Jurkat, Clone E6-1 (cell line): ENCODE data around the gene SH3BP5L.
"Not testable (repeated sequence)": the region's sequence is repeated elsewhere in the genome, so short reads cannot be mapped to it uniquely, and the experiment has no call there.

Experiments
- DNase-seq: peaks from one replicate; pipeline ENCODE4 v3.0.0-alpha.2; 2011; ENCODE audit warnings: low read depth, low spot score
- H3K4me3 ChIP-seq: 2 replicates; pipeline ENCODE4 v1.5.1; 2011; ENCODE audit warnings: mild to moderate bottlenecking, low read length, control low read depth, moderate library complexity

The SH3BP5L gene

GRCh38 chr1:248837045-248837780 is 11.5 kb upstream of the SH3BP5L start:
- no peak for DNase-seq
- peak overlapping the region; percentile 84 for H3K4me3 ChIP-seq

DNA sequence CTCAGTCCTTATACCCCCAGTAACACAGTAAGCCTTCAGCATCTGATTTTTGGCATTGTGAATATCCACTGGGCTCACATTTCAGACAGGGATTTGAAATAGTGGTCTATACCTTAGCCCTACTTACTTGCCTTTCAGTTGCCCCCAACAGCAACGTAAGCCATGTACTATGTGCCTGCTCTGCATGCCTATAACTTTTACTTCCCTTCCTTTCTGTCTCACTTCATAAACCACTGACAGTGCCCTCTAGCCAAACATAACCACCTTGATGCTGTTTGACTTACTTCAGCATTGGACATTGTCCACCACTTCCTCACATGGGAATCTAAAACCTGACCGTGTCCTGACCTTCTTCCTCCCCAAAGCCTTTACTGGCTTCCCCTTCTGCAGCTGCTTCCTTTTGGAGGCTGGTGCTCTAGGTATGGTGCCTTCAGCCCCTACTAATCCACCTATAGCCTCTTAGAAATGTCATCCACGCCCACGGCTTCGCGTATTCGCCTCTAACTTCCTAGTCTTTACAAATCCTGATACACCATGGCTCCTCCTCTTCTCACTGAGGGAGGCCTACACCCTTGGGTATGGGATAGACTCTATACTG is 8.7 kb upstream of the SH3BP5L start:
- H3K4me3 ChIP-seq: no peak overlapping the region
- no peak for DNase-seq

- no peak overlapping the region for H3K4me3 ChIP-seq
- no peak for DNase-seq
Observed at GRCh38 chr1:248831842-248832241, 6.1 kb upstream of the SH3BP5L start.

DNA sequence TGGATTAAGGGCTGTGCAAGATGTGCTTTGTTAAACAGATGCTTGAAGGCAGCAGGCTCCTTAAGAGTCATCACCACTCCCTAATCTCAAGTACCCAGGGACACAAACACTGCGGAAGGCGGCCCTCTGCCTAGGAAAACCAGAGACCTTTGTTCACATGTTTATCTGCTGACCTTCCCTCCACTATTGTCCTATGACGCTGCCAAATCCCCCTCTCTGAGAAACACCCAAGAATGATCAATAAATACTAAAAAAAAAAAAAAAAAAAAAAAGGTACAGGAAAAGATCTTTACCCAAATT is 5.0 kb upstream of the SH3BP5L start:
- H3K4me3 ChIP-seq, DNase-seq: not testable (repeated sequence)

DNA sequence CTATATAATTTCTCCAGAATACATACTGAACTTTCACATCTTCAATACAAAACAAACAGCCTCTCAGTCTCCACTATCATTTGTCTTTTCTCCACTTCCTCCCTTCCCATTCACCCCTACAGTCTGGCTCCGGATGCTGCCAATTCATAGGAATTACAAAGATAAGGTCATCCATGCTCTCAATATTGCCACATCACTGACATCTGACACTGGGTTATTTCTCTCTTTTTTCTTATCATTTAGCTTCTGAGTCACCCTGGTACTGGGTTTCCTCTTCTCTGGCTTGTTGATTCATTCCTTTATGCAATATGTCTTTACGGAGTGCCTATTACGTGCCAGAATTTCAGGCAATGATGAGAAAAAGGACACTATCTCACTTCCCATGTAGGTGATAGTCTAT is 3.1 kb upstream of the SH3BP5L start:
- no peak for DNase-seq
- H3K4me3 ChIP-seq: no peak overlapping the region

- no peak for DNase-seq
- peak overlapping the region; percentile 87 for H3K4me3 ChIP-seq
Observed at GRCh38 chr1:248825573-248825908, 174 bp downstream of the SH3BP5L start.

DNA sequence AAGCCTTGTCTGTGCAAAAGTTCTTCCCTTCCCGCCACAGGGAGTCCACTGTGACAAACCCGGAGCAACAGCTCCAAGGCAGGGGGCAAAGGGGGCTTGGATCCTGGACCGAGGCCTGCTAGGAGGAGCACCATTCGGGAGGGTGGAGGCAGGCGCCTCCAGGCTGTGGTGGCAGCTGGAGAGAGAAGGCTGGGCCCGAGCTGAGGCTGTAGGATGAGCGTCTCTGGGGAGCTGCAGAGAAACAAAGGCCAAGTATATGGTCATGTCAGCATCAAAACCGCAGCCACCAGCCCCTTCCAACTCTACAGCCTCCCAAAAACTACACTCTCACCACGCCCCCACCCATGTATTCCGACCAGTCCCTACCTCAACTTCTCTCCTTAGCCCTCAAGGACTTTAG is 579 bp downstream of the SH3BP5L start:
- DNase-seq: no peak
- peak overlapping the region; percentile 87 for H3K4me3 ChIP-seq

DNA sequence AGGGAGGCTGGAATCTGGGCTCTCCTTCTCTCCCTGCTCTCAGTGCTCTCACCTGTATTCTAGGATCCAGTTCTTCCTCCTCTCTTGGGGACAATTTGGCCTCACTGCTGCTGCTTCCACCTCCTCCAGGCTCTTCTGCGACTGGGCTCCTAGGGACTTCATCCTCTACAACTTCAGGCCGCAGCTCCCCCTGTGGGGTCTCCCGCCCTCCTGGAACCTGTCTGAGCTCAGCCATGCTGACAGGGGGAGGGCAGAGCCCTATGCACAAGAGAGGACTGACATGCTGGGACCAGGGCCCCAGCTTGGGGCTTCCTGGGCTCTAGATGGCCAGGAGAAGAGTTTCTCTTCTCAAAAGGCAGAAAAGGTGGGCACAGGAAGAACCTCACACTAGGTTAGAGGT is 1.0 kb downstream of the SH3BP5L start:
- no peak for DNase-seq
- peak overlapping the region; percentile 87 for H3K4me3 ChIP-seq

DNA sequence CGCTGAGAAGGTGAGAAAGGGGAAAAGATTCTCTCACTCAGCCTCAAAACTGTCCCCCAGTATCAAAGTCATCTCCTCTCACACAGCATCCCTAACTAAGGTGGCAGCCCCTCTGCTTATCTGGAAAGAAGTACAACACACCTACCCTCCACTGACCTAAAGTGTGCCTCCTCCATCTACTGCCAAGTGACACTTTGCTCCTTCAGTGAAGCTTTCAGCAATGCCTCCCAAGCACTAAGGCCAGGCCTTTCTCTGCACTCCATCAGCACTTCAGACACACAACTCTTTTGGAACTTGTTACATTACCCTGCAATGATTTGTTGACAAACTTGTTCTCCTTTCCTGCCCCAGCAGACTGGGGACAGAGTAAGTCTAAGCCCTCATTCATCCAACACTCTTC is 1.4 kb downstream of the SH3BP5L start:
- no peak overlapping the region for H3K4me3 ChIP-seq
- no peak for DNase-seq

GRCh38 chr1:248823517-248824001 is 2.2 kb downstream of the SH3BP5L start:
- no peak overlapping the region for H3K4me3 ChIP-seq
- no peak for DNase-seq

GRCh38 chr1:248822148-248823032 is 3.3 kb downstream of the SH3BP5L start:
- no peak for DNase-seq
- H3K4me3 ChIP-seq: no peak overlapping the region

DNA sequence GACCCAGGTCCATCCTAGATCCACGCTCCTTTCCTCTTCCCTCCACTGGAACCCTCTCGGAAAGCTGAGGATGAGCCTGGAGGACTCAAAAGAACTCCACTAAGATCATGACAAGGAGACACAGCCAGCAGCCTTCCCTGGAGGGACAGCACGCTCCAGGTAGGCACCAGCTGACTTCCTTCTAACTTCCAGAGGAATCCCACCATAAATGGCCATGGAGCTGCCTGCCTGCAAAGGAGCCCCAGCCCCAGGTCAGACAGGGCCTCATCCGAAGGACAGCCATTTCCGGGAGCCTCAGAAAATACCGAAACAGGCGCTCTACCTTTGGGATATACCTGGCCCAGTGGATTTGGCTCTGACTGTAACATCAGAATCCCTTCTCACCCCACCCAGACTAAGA is 4.1 kb downstream of the SH3BP5L start:
- H3K4me3 ChIP-seq: no peak overlapping the region

DNA sequence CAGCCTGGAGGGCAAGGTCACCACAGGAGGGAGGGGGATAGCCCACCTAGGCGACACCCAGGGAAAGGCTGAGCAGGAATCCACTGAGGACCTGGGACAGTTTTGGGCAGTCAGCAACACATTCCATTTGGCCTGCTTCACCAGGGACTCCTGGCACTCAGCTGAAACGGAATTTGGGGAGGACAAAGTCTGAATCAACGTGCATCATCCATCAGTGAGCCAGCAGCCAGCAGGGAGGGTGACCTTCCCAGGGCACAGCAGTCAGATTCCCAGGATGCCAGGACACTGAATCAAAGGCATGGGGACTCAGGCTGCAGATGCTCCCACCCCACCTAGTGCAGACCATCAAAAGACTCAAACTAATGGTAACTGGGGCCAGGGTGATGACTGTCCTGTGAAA is 4.6 kb downstream of the SH3BP5L start:
- no peak for DNase-seq
- H3K4me3 ChIP-seq: no peak overlapping the region

More for the DNA sequence above, 4.1 kb downstream of the SH3BP5L start:
- no peak for DNase-seq

DNA sequence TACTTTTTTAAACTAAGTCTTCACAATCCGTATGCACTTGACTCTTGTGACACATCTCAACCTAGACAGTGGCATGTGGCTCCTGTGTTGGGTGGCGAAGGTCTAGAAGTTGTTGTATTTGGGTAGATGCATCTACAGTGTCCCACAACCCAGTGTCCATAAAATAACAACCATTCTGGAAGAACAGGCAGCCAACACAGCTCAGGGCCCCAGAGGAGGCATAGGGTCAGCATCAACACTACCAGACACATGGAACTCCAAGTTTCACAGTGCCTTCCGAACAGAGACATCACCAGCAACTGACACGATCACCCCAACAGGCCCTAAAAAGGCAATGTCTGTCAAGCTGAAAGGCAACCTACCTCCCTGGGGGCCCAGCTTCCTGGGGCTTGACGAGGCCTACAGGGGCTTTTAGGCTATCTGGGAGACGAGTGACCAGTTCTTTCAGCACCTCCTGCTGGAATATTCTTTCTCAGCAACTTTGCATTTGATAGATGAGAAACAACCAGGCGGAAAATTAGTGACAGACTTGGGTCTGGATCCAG is 5.6 kb downstream of the SH3BP5L start:
- DNase-seq: no peak

GRCh38 chr1:248818505-248819374 is 7.0 kb downstream of the SH3BP5L start:
- H3K4me3 ChIP-seq: no peak overlapping the region
- DNase-seq: no peak

More for the DNA sequence above, 5.6 kb downstream of the SH3BP5L start:
- H3K4me3 ChIP-seq: no peak overlapping the region

DNA sequence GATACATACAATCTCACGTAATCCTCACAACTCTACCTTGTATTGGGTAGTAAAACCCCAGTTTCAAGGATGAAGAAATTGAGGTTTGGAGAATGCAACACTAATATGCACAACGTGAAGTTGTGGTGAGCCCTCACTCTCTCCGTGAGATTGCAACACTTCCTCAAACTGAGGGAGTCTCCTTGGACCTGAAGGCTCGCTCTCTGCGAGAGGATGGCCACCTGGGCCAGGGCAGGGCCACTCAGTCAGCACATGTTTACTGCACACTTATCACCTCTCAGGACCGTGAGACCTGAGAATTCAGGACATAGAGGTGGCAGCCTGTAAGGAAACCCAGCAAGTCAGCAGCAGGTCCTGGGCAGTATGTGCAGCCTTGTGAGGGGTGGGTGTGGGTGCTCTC is 8.7 kb downstream of the SH3BP5L start:
- no peak for DNase-seq
- H3K4me3 ChIP-seq: no peak overlapping the region

DNA sequence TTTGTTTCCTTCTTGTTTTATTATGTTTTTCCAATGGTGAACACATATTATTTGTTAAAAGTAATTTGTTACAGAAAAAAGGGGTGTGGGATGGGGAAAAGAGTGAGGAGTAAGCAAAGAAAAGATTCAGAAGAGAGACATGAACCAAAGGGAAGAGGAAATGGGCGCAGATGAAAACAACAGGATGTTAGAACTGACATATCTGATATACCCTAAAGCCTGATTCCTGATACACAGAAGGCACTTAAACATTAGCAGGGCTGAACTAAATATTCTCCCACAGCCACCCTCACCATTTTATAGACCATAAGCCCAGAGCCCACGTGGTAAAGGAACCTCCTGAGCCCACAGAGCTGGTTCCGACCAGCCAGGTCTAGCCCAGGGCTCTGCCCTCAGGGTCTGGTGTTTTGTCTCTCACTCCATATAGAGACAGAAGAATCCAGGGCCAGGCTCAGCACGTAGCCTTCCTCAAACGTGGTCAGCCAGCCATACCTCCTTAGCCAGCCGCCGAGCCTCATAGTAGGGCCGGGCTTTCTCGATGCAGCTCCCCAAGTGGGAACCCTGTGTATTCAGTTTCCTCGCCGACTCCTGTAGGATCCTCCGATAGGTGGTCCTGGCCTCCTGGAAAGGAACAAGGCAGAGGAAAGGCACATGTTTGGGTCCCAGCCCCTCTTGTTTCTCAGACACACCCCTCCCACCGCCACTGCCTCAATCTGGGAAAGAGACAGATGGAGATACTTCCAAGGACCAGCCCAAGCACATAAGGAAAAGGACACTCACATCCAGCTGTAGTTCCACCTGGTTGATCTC is 9.5 kb downstream of the SH3BP5L start:
- H3K4me3 ChIP-seq: no peak overlapping the region
- DNase-seq: no peak

- H3K4me3 ChIP-seq: no peak overlapping the region
- DNase-seq: no peak
Observed at GRCh38 chr1:248815407-248816034, 10.2 kb downstream of the SH3BP5L start.
